Tibial artery (tissue), 4 donors: ENCODE data around the gene FLACC1.

Experiments
- DNase-seq, 2 donors: peaks; one replicate each; pipeline ENCODE4 v3.0.0-alpha.2; 2019
- H3K27ac ChIP-seq, 2 donors: fragments of 200-600 bp; sonication (generic) in 1 of 2; 1 replicate in 1 of 2; 2 replicates in 1 of 2; pipeline ENCODE4 v1.5.1; 2018 to 2019; ENCODE audit warnings: mild to moderate bottlenecking in 1 of 2
- H3K27me3 ChIP-seq, 2 donors: fragments of 200-600 bp; sonication (generic) in 1 of 2; one replicate each; pipeline versions ENCODE4 v1.5.1 to v1.6.0; 2016 to 2019
- H3K36me3 ChIP-seq, 3 donors: fragments of 200-600 bp; sonication (generic) in 2 of 3; one replicate each; pipeline ENCODE4 v1.5.1; 2016 to 2019; ENCODE audit warnings: mild to moderate bottlenecking in 2 of 3
- H3K4me1 ChIP-seq, 4 donors: fragments of 200-600 bp; sonication (generic) in 2 of 4; 1 replicate in 3 of 4; 2 replicates in 1 of 4; pipeline ENCODE4 v1.5.1; 2016 to 2019
- H3K4me3 ChIP-seq, 2 donors: fragments of 200-600 bp; sonication (generic) in 1 of 2; 1 replicate in 1 of 2; 2 replicates in 1 of 2; pipeline ENCODE4 v1.5.1; 2018 to 2019; ENCODE audit warnings: mild to moderate bottlenecking in 2 of 2
- H3K9me3 ChIP-seq, 3 donors: fragments of 200-600 bp; sonication (generic) in 1 of 3; one replicate each; pipeline ENCODE4 v1.5.1; 2016 to 2019
- CTCF ChIP-seq, 2 experiments: fragments of 200-600 bp in 1 of 2; fragments of 450-650 bp in 1 of 2; IDR thresholded peaks; one replicate each; pipeline ENCODE4 v1.5.1; 2017 to 2019; ENCODE audit warnings: antibody characterized with exemption in 2 of 2, mild to moderate bottlenecking in 1 of 2, moderate library complexity in 1 of 2
- intact Hi-C: fragments of 100-400 bp; cut with DNase I; formaldehyde crosslinking; loops from one replicate; pipeline ENCODE4 v1.15.0; 2023; ENCODE audit warnings: low total_unique reads

Gene FLACC1

GRCh38 chr2:201349601-201350000 lies 7.5 kb downstream of the FLACC1 start:
- H3K4me3 ChIP-seq, result no peak overlapping the region
- no peak overlapping the region for H3K27ac ChIP-seq
- peaks cover 13 to 29% (median 20%) of the 10 kb centered on the region in 3 donors for H3K36me3 ChIP-seq
- no peaks in the 10 kb centered on the region for H3K9me3 ChIP-seq
- intact Hi-C loops, result no loop called here
- no peaks in the 10 kb centered on the region for H3K27me3 ChIP-seq
- no peak for DNase-seq
- TF ChIP-seq CTCF (IDR thresholded peaks at IDR 0.05), result no peak
- H3K4me1 ChIP-seq, result peaks cover 0 to 15% (median 5%) of the 10 kb centered on the region in 4 donors

- Histone ChIP-seq H3K9me3 (no peaks in the 10 kb centered on the region), H3K4me1 (peaks cover 0 to 15% (median 4%) of the 10 kb centered on the region in 4 donors), H3K27me3 (no peaks in the 10 kb centered on the region), H3K36me3 (peaks cover 21 to 35% (median 26%) of the 10 kb centered on the region in 3 donors), H3K27ac (no peak overlapping the region), H3K4me3 (no peak overlapping the region)
- no peak for TF ChIP-seq CTCF (IDR thresholded peaks at IDR 0.05)
- DNase-seq, result no peak
- intact Hi-C loops, result no loop called here
Observed at GRCh38 chr2:201348758-201349157, 8.4 kb downstream of the FLACC1 start.

- TF ChIP-seq CTCF (IDR thresholded peaks at IDR 0.05), result no peak
- Histone ChIP-seq H3K36me3 (peaks cover 37 to 43% (median 40%) of the 10 kb centered on the region in 3 donors), H3K27ac (no peak overlapping the region), H3K27me3 (no peaks in the 10 kb centered on the region), H3K4me1 (no peaks in the 10 kb centered on the region), H3K9me3 (no peaks in the 10 kb centered on the region), H3K4me3 (no peak overlapping the region)
- intact Hi-C loops, result no loop called here
- DNase-seq, result no peak
Observed at GRCh38 chr2:201347138-201347537, 10.0 kb downstream of the FLACC1 start.

- Histone ChIP-seq H3K27ac (no peak overlapping the region), H3K4me3 (no peak overlapping the region), H3K4me1 (no peaks in the 10 kb centered on the region), H3K9me3 (no peaks in the 10 kb centered on the region), H3K36me3 (peaks cover 35 to 44% (median 39%) of the 10 kb centered on the region in 3 donors), H3K27me3 (no peaks in the 10 kb centered on the region)
- no peak for DNase-seq
- TF ChIP-seq CTCF (IDR thresholded peaks at IDR 0.05), result no peak
- intact Hi-C loops, result no loop called here
Observed at GRCh38 chr2:201345625-201346213, 11.4 kb downstream of the FLACC1 start.

GRCh38 chr2:201344663-201345366 lies 12.3 kb downstream of the FLACC1 start:
- Histone ChIP-seq H3K9me3 (no peaks in the 10 kb centered on the region), H3K4me1 (no peaks in the 10 kb centered on the region), H3K4me3 (no peak overlapping the region), H3K36me3 (peaks cover 30 to 48% (median 40%) of the 10 kb centered on the region in 3 donors), H3K27me3 (no peaks in the 10 kb centered on the region), H3K27ac (no peak overlapping the region)
- no peak for TF ChIP-seq CTCF (IDR thresholded peaks at IDR 0.05)
- DNase-seq, result no peak
- intact Hi-C loops, result no loop called here
